Keratinocyte (primary cell): Measurements from ENCODE around the gene ANAPC2. TPM values are rescaled to one million over a fixed set of nuclear protein-coding genes. Genes with fewer than 3 reads are reported as not detected.

Source experiments
- DNase-seq: peaks from one replicate; pipeline ENCODE4 v3.0.0-alpha.2; 2011; ENCODE audit warnings: low read depth, missing footprints, low spot score
- FAIRE-seq: peaks from 2 replicates; lab custom pipeline; 2011; peaks lifted over from hg19 to GRCh38; lab: Jason Lieb, UNC
- H2AFZ ChIP-seq: 2 replicates; pipeline ENCODE4 v1.6.0; 2012; ENCODE audit warnings: low read length, control low read depth, inconsistent platforms; ENCODE audit not compliant: control insufficient read depth
- H3K27ac ChIP-seq: 2 replicates; pipeline ENCODE4 v1.5.1; 2011; ENCODE audit warnings: low read length; ENCODE audit not compliant: control insufficient read depth, insufficient read depth
- H3K27me3 ChIP-seq: 3 replicates; pipeline ENCODE4 v1.6.0; 2011; ENCODE audit warnings: low read length; ENCODE audit not compliant: control insufficient read depth, insufficient read depth; ENCODE audit errors: extremely low read depth
- H3K36me3 ChIP-seq, 2 experiments: 2 replicates in 1 of 2; 3 replicates in 1 of 2; pipeline ENCODE4 v1.5.1; 2011; ENCODE audit warnings: low read length in 2 of 2, mild to moderate bottlenecking in 1 of 2; ENCODE audit not compliant: control insufficient read depth in 2 of 2, insufficient read depth in 2 of 2; ENCODE audit errors: extremely low read depth in 1 of 2
- H3K4me1 ChIP-seq: 3 replicates; pipeline ENCODE4 v1.5.1; 2011; ENCODE audit warnings: low read length; ENCODE audit not compliant: control insufficient read depth, insufficient read depth; ENCODE audit errors: extremely low read depth
- H3K4me2 ChIP-seq: 3 replicates; pipeline ENCODE4 v1.6.0; 2011; ENCODE audit warnings: low read depth, low read length; ENCODE audit not compliant: control insufficient read depth, insufficient read depth; ENCODE audit errors: extremely low read depth
- H3K4me3 ChIP-seq, 3 experiments: fragments of 200-600 bp in 1 of 3; sonication (generic) in 1 of 3; 2 replicates in 2 of 3; 3 replicates in 1 of 3; pipeline ENCODE4 v1.5.1; 2011 to 2016; ENCODE audit warnings: low read length in 3 of 3, mild to moderate bottlenecking in 3 of 3, control low read depth in 2 of 3, inconsistent platforms in 1 of 3, low read depth in 1 of 3, mixed read lengths in 1 of 3, mixed run types in 1 of 3, moderate library complexity in 1 of 3; ENCODE audit not compliant: control insufficient read depth in 2 of 3, insufficient read depth in 2 of 3; ENCODE audit errors: extremely low read depth in 1 of 3
- H3K79me2 ChIP-seq: 2 replicates; pipeline ENCODE4 v1.6.0; 2012; ENCODE audit warnings: low read length; ENCODE audit not compliant: control insufficient read depth, insufficient read depth
- H3K9ac ChIP-seq: 3 replicates; pipeline ENCODE4 v1.6.0; 2011; ENCODE audit warnings: low read length; ENCODE audit not compliant: control insufficient read depth, insufficient read depth; ENCODE audit errors: extremely low read depth
- H3K9me1 ChIP-seq: 3 replicates; pipeline ENCODE4 v1.6.0; 2011; ENCODE audit warnings: low read length; ENCODE audit not compliant: control insufficient read depth, insufficient read depth; ENCODE audit errors: extremely low read depth
- H3K9me3 ChIP-seq: 2 replicates; pipeline ENCODE4 v1.5.1; 2012; ENCODE audit warnings: low read depth, low read length; ENCODE audit not compliant: control insufficient read depth
- H4K20me1 ChIP-seq: 3 replicates; pipeline ENCODE4 v1.6.0; 2011; ENCODE audit warnings: low read length; ENCODE audit not compliant: control insufficient read depth, insufficient read depth; ENCODE audit errors: extremely low read depth
- EZH2 ChIP-seq: IDR thresholded peaks from one replicate; pipeline ENCODE4 v1.6.1; 2012; ENCODE audit warnings: inconsistent platforms, mild to moderate bottlenecking, low read length, moderate library complexity
- dilution Hi-C: fragments of 300-500 bp; cut with MboI; formaldehyde crosslinking; loops from one replicate; pipeline ENCODE4 v1.7.0; 2020; ENCODE audit warnings: low sequenced_read_pairs; ENCODE audit not compliant: extremely low pct_ligation_motif_present
- polyA plus RNA-seq, 5 experiments: library from polyadenylated mRNA; depleted of rRNA in 3 of 5; stranded (reverse) in 3 of 5; stranded (forward) in 1 of 5; unstranded in 1 of 5; fragments of >200 nt; gene quantifications; 1 replicate in 1 of 5; 2 replicates in 3 of 5; 3 replicates in 1 of 5; pipeline versions ENCODE4 v1.2.1 to v1.2.3, GENCODE V29; 2011 to 2012; ENCODE audit warnings: missing spikeins in 2 of 5, low read depth in 1 of 5, low replicate concordance in 1 of 5
- TF ChIP-seq, protein P1 (sequence below), 3 experiments: IDR thresholded peaks in 1 of 3; conservative IDR thresholded peaks in 1 of 3; optimal IDR thresholded peaks in 1 of 3; 2 replicates in 2 of 3; 3 replicates in 1 of 3; pipeline versions ENCODE3 to v1.5.1; 2011; ENCODE audit warnings: low read length in 3 of 3, mild to moderate bottlenecking in 3 of 3, moderate library complexity in 2 of 3, control low read depth in 1 of 3, inconsistent platforms in 1 of 3; ENCODE audit not compliant: insufficient read depth in 2 of 3; ENCODE audit errors: extremely low read depth in 1 of 3

The ANAPC2 gene
- polyA plus RNA-seq, 1 donor (not counting 4 experiments of a cell fraction or from before 2014, with no cell fraction given): 11.9 TPM

- TF ChIP-seq EZH2: no peak
- TF ChIP-seq, protein P1, sequence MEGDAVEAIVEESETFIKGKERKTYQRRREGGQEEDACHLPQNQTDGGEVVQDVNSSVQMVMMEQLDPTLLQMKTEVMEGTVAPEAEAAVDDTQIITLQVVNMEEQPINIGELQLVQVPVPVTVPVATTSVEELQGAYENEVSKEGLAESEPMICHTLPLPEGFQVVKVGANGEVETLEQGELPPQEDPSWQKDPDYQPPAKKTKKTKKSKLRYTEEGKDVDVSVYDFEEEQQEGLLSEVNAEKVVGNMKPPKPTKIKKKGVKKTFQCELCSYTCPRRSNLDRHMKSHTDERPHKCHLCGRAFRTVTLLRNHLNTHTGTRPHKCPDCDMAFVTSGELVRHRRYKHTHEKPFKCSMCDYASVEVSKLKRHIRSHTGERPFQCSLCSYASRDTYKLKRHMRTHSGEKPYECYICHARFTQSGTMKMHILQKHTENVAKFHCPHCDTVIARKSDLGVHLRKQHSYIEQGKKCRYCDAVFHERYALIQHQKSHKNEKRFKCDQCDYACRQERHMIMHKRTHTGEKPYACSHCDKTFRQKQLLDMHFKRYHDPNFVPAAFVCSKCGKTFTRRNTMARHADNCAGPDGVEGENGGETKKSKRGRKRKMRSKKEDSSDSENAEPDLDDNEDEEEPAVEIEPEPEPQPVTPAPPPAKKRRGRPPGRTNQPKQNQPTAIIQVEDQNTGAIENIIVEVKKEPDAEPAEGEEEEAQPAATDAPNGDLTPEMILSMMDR (optimal IDR thresholded peaks at IDR 0.05 in 1 of 3, IDR thresholded peaks at IDR 0.05 in 1 of 3, conservative IDR thresholded peaks at IDR 0.05 in 1 of 3; ENCODE audit: extremely low read depth in 1 of 3, insufficient read depth in 2 of 3, low read length in 3 of 3): no peak
- Histone ChIP-seq H3K79me2 (no peaks in the 10 kb centered on the region), H3K9ac (no peak within 1 kb of the TSS), H3K27ac (no peak within 1 kb of the TSS), H3K4me1 (peaks cover 18% of the 10 kb centered on the region), H4K20me1 (no peaks in the 10 kb centered on the region), H3K4me2 (no peak within 1 kb of the TSS), H3K4me3 (no peak within 1 kb of the TSS), H3K36me3 (no peaks in the 10 kb centered on the region), H3K9me3 (no peaks in the 10 kb centered on the region), H2AFZ (no peak within 1 kb of the TSS), H3K27me3 (peaks cover 15% of the 10 kb centered on the region), H3K9me1 (no peaks in the 10 kb centered on the region)
- dilution Hi-C loops: no loop called here
- no peak for FAIRE-seq
- DNase-seq: no peak
Measured at GRCh38 chr9:137230705-137231371, 42.5 kb upstream of the ANAPC2 start, which contains the start of gene SLC34A3. SLC34A3 (plus strand) TSS chr9:137230901; CDS start chr9:137231703, 802 bp downstream.

GRCh38 chr9:137229903-137230704 lies 41.7 kb upstream of the ANAPC2 start:
- Histone ChIP-seq H3K9me3 (no peaks in the 10 kb centered on the region), H4K20me1 (no peaks in the 10 kb centered on the region), H3K27me3 (peaks cover 15% of the 10 kb centered on the region), H3K79me2 (no peaks in the 10 kb centered on the region), H3K4me3 (no peak overlapping the region), H3K27ac (no peak overlapping the region), H2AFZ (no peak overlapping the region), H3K36me3 (no peaks in the 10 kb centered on the region), H3K9me1 (no peaks in the 10 kb centered on the region), H3K4me1 (peaks cover 23% of the 10 kb centered on the region), H3K4me2 (no peak overlapping the region), H3K9ac (no peak overlapping the region)
- no peak for FAIRE-seq
- dilution Hi-C loops: no loop called here
- TF ChIP-seq, protein P1 (optimal IDR thresholded peaks at IDR 0.05 in 1 of 3, IDR thresholded peaks at IDR 0.05 in 1 of 3, conservative IDR thresholded peaks at IDR 0.05 in 1 of 3; ENCODE audit: extremely low read depth in 1 of 3, insufficient read depth in 2 of 3, low read length in 3 of 3): no peak
- TF ChIP-seq EZH2: no peak
- DNase-seq: no peak
